GDM1 (cell line): ENCODE results near the gene SYPL1.
A peak's percentile ranks its signal among the peaks of the same experiment; 100 is the strongest.
"Not testable (repeated sequence)": the region's sequence is repeated elsewhere in the genome, so short reads cannot be mapped to it uniquely, and the experiment has no call there.

Source experiments
- DNase-seq: peaks from one replicate; lab custom pipeline; 2025; lab: John Stamatoyannopoulos, UW

Gene SYPL1

DNA sequence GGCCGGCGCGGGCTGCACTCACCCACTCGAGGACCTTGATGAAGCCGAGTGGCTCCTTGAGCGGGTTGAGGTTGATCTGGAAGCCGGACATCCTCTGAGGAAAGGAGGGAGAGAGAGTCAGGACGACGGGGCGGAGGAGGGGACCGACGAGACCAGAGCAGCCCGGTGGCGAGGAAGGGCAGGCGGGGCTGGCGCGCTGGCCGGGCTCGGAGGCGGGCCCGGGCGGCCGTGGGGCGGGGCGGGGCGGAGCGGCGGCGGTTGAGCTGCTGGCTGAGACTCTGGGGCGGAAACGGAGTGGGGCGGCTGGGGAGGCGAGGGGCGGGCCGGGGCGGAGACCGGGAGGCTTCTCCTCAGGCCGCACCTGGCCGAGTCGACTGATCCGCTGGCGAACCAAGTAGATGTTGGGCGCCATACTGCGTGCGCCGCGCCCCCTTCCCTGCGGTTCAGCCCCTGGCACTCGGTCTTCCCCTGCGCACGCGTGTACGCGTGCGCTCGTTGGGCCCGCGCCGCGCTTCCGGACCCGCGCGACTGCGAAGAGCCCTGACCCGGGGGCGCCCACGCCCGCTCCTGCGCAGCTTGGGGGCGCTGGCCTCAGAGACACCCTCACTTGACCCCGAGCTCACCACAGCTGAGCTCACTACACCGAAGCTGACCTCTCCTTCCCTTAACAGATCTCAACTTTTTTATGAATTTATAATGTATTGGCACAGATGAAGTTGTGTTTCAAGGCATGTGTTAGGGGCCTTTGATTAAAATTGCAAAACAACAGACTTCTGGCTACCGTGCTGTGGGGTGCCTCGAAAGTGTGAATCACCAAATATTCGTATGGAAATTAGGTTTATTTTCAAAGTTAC, at the start of gene SYPL1:
Gene SYPL1, minus strand, starts transcription at position 195 of the 854 bp plus-strand sequence. Its CDS starts 104 bp downstream, at position 91.
- DNase-seq: peak; percentile 97

DNA sequence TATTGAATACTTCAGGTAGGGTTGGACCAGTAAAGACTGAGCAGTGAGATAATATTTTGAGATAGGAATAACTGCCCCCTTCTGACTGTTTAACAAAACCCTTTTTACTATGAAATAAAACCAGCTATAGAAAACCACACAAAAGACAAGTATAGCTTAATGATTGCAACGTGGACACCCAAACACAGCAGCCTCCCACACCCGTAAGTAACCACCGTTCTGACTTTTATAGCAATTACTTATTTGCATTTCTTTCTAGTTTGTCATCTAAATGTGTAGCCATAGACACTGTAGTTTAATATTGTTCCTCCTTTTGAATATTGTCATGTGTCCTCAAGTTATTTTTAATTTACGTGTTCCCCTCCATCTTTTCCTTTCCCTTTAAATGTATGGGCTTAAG, 42.9 kb upstream of the SYPL1 start:
- no peak for DNase-seq

DNA sequence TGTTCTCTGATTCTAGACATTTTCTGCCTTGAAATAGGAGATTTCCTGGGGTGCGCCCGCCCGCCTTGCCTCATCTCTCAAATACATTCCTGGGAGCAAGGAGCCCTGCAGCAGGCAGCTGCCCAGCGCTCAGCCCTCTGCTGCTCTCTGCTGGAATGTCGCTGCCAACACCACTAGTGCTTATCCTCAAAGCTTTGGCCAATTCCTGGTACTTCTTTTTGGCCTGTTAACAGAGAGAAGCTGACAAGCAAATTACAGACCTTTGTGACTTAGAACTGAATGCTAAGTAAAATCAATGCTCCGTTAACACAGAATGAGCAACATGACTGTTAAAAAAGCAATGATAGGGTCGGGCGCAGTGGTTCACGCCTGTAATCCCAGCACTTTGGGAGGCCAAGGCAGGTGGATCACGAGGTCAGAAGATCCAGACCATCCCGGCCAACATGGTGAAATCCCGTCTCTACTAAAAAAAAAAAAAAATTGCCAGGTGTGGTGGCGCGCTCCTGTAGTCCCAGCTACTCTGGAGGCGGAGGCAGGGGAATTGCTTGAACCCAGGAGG, 41.9 kb upstream of the SYPL1 start:
- DNase-seq: peak; percentile 82

DNA sequence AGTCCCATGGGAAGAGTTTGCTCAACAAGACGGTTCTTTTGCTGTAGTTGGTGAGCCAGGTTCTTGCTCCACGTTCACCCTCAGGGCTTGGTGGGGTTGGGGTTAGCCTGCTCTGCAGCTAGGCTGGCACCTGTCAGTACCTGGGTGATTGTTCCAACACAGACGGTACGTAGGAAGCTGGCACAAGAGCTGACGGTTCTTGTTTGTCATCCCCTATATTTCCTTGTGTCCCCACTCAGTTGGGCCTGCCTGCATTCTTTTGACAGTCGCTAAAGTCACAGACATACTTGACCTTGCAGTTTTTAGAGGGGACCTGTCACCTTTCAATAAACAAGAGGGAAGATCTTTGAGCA, 40.2 kb upstream of the SYPL1 start:
- no peak for DNase-seq

DNA sequence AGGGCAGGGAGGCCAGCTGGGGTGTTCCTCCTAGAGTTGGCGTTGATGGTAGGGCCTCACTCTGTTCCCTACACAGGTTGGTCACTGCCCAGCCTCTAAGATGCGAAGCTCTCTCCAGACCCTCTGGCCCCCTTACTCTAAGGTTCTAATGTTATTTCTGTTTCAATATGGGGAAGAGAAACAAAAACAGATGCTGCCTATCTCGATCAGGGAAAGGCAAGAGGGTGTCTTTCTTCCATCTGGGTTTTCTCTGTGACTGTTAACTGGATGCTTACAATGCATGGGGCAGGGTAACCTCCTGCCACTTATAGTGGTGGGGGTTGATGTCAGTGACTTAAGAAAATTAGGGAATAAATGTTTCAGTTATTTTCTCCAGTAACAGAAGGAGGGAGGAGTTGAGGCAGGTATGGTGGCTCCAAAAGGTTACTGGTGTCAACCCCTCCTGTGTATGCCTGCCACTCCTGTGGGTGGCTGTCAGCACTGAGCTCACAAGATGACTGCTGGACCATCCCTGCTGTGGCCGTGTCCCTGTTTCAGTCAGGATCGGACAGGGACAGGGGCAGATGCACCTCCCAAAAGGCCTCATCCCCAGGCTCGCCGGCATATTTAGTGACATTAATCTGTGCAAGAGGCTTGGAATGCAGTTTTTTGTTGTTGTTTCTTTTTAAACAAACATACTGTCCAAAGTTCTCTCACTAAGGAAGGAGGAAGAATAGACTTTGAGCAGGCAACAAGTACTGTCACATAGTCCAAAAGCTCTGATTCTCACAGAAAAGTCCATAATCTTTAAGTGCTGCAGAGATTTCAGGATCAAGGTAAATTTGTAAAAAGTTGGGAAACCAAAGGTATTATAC, 39.6 kb upstream of the SYPL1 start:
- no peak for DNase-seq

DNA sequence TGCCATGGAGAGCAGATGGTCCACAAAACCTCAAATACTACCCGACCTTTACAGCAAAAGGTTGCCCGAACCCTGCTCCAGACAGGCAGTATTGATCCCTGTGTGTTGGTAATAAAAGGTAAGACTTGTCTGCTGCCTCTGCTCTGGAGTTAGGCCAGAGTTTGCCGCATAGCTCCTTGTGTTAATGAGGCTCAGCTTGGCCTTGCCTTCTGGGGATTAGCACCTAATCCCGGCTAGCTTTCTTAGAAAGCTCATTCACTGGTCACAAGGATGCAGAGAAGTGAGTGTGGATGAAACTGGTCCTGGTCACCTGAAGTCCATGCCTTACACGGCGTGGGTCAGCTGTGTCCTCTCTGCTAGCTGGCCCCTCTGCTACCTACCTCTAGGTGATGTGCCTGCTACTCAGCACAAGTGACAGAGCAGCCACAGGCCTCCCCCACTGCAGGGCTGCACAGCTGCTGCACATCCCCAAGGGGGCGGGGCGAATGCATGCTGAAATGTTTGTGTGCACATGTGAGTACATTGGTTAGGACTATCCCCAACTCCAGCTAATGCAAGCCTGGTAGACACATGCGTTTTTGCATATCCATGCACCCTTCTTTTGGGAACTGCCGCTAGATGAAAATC, 31.7 kb upstream of the SYPL1 start:
- no peak for DNase-seq

DNA sequence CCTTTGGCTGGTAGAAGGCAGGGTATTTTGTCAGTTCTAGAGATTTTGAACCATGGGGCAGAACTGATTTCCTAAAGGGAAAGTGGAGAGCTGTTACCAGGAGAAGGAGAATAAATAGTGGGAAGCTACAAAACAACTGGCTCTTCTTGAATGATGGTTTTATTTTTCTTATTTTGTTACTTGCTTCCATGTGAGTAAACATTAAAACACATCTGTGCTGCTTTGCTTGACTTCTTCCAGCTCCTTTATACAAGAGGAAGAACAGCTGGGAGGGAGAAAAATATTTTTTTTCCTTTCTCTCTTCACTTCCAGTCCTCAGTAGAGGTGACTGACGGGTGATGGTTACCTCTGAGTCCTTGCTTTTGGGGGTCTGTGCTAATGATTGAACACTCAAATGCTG, 30.0 kb upstream of the SYPL1 start:
- DNase-seq: no peak

DNA sequence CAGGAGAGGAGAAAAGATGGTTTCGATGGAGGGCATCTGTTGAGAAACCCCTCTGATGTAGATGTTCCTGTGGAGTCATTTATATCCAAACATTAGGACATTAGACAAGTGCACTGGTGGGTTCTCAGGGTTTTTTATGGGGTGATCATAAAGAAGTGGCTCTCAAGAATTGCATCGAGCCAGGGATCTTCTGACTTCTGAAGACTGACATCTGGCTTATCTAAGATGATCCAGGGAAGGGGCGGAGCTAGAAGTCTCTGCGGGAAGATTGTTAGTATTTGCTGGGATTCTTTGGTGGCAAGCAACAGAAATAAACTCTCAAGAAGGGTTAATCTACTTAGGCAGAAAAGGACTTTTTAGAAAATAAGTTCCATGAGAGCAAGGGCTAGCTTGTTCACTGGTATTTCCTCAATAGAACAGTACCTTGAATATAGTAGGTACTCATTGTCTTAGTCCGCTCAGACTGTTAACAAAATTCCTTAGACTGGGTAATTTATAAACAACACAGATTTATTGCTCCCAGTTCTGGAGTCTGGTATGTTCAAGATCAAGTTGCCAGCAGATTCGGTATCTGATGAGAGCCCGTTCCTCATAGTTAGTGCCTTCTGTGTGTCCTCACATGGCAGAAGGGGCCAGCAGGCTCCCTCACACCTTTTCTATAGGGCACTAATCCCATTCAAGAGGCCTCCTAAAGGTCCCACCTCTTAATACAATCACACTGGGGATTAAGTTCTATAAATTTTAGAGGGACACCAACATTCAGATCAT, 28.5 kb upstream of the SYPL1 start:
- DNase-seq: no peak

DNA sequence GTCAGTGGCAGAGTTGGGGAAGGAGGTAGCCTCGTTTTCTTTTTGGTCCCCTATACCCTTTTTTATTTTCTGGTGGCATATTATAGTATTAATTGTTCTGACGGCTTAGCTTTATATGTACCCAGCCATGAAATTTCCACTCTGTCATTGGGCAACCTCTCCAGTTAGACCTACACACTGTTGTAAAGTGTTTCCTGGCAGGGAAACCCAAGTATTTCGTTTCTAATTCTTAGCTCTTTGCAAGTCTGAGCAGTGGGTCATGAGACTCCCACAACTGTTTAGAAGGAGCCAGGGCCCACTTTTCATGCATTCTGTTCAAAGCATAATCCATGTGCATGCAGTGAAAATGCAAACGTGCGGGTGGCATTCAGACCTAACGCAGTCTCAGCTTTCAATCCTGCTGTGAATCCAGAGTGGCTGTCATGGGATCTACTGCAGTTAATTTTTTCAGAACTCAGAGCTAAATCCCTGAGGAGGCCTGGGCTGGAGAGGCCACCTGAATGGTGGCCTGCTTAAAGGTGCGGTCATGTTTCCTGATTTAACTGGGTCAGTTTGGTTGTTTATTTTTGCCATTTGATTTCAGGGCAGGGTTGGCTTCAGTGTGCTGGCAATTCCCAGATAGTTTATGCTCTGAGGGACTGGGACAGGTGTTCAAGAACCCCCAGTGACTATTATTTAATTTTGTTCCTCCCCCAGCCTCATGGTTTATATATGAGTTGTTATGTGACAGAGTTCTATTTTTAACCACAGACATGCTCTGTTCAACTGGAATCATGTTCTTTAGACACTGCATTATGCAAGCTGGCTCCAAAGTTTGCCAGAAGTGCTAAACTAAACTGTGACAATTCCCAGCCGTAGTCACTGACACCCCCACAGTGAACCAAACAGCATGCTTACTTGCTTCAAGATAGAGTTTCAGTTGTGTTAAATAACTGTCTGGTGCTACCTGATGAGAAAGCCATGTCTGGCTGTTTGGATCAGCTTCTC, 27.4 kb upstream of the SYPL1 start:
- DNase-seq: no peak

DNA sequence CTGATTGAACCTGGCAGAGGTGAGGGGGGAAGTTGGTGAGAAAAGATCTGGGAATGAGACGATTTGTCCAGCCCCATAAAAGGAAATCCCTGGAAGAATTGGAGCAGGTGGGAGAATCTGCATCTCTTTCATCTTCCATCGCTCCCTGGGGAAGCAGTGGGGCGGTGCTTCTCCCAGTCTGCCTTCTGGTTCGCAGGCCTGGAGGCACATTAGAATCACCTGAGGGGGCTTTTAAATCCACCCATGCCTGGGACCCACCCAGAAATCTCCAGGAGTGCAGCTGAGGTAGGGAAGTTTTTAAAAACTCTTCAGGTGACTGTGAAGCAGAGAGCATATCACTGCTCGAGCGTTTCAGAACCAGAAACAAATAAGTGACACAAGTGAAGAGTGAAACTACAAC, 26.7 kb upstream of the SYPL1 start:
- no peak for DNase-seq

DNA sequence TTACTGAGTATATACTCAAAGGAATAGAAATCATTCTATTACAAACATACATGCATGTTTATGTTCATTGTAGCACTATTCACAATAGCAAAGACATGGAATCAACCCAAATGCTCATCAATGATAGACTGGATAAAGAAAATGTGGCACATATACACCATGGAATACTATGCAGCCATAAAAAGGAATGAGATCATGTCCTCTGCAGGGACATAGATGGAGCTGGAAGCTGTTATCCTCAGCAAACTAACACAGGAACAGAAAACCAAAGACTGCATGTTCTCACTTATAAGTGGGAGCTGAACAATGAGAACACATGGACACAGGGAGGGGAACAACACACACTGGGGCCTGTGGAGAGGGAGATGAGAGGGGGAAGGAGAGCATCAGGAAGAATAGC, 26.1 kb upstream of the SYPL1 start:
- not testable (repeated sequence) for DNase-seq

DNA sequence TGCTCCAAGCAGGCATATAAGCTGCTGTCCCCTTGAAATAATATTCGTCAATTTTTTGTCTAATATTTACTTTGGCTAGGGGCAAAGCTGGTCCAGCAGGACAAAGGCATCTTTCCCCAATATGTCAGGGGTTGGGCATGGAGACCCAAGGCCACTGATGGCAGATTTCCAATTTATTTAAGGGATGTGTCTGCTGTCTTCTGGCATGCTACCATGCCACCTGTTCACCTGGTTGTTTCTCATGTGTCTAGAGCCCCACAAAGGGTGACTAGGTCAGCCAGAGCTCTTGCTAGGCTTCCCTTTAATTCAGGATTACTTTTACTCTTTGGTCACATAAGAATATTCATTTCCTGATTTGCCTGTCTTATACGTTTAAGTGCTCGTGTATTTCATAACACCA, 22.1 kb upstream of the SYPL1 start:
- DNase-seq: no peak

DNA sequence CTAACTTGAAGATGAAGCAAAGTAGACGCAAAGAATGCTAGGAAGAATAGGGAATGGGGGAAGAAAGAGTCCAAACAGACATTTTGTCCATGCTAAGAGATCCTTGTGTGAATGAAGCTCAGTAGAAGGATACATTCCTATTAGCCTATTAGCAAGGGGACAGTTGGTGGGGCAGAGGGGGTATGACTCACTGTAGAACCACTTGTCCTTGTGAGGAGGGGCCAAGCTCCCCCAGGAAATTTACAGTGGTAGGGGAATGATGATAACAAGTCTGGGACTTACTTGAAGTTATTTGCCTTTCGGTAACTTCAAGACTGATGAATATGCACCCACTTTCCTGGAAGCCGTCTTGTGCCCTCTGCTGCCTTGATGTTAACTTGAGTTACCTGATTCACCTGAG, 17.2 kb upstream of the SYPL1 start:
- no peak for DNase-seq

DNA sequence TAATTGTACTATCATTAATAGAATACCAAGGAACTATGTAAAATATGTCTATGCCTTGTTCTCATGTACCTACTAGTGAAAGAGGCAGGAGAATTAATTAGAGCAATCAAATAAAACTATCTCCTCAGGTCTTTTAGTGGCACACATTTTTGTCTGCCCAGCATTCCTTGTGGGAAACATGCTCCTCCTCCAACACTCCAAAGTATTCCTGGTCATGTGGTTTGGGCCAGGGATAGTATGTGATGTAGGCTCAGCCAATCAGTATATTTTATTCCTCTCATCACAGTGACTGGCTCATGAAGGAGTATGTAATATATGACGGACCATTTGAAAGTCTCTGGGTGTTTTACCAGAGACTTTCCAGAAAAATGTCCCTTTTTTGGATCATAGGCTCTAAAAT, 16.7 kb upstream of the SYPL1 start:
- DNase-seq: no peak

DNA sequence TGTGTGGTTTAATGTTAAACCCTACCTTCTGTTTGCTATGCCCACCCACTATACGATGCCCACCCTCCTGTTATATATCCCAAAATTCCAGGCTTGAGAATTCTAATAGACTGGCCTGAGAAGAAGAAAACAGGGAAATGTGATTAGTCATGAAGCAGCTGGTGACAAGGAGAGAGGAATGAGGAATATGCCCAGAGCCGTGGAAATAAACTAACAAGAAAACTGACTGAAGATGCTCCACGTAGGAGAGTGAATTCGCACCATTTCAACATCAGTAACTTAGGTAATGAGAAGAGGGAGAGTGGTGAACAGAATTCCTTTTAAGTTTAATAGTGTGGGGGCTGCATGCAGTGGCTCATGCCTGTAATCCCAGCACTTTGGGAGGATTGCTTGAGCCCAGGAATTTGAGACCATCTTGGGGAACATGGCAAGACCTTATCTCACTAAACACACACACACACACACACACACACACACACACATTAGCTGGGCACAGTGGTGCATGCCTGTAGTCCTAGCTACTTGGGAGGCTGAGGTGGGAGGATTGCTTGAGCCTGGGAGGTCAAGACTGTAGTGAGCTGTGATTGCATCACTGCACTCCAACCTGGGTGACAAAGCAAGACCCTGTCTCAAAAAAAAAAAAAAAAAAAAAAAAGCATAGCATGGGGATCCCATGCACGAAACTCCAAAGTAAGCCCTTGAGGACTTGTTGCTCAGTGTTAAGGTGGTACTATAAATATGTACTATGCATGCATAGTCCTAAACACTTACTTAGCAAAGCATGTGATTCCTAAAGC, 16.1 kb upstream of the SYPL1 start:
- DNase-seq: no peak

DNA sequence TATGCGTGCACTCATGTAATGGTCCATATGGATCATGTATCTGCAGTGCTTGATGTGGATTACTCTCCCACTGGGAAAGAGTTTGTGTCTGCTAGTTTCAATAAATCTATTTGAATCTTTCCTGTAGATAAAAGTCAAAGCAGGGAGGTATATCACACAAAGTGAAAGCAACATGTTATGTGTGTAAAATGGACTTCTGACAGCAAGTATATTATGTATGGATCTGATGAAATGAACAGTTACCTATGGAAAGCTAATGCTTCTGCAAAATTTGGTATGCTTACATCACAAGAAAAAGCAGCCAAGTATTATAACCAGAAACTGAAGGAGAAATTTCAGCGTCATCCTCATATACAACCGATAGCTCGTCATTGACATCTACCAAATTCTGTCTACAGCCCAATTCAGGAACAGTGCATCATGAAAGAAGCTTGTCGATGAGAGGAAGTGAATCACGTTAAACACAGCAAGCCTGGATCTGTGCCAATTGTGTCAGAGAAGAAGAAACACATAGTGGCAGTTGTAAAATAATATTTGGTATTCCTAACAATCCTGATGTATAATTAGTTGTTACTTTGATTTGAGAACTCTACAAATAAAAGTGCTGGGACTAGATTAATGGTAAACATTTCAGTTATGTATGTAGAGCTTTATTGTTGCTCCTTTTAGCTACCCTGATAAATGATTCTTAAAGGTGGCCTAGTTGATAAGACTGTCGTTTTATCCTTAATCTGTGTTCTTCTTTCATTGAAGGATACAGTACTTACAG, 14.2 kb upstream of the SYPL1 start:
- DNase-seq: peak; percentile 40

DNA sequence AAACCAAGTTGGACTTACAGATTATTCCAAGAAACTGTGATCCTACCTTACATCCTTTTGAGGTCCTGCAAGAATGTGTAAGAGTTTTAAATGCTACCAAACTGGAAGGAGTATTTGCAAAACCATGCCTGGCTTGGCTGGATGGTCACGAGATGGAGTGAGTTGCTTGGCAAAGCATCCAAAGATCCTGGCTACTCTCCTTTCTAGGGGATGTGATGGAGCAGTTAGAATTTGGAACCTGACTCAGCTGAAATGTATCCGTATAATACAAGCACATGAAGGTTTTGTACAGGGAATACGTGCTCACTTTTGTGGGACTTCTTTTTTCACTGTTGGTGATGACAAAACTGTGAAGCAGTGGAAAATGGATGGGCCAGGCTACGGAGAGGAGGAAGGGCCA, 13.3 kb upstream of the SYPL1 start:
- no peak for DNase-seq

DNA sequence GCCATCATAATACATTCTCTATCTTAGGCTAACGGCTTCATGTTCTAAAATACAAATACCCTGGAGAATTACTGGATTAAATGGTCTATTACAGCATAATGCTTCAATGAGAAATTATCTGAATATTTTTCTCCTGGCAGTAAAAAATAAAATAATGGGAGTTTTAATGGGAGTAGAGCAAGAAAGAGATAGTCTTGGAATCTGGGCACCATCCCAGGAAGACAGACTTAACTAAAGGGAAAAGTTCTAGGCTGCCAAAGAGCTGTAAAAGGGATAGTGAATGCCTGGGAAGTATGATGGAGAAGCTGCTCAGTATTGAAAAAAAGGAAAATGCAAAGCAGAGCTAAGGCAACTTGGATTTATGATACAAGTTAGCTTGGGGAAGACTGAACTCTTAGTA, 12.1 kb upstream of the SYPL1 start:
- no peak for DNase-seq

DNA sequence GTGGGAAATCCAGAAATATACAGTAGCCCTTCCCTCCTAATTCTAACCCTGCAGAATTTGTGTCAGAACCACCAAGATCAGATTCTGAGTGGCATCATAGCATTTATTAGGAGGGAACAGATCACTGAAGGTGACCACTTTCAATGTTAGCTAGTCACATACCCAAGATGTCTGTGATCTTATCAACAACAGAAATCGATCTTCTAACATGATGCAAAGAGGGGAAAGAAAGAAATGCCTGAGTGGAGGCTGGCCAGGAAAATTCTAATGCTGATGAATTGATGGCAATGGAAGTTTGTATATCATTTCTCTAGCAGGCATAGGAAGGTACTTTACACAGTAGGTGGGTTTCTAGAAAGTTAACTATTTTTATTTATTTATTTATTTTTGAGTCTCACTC, 10.6 kb upstream of the SYPL1 start:
- no peak for DNase-seq
